Midbrain (tissue), 1 donor: ENCODE measurements around the gene NPHS2.

Experiments used
- DNase-seq: peaks from one replicate; lab custom pipeline; 2025; lab: John Stamatoyannopoulos, UW

NPHS2 gene

DNA sequence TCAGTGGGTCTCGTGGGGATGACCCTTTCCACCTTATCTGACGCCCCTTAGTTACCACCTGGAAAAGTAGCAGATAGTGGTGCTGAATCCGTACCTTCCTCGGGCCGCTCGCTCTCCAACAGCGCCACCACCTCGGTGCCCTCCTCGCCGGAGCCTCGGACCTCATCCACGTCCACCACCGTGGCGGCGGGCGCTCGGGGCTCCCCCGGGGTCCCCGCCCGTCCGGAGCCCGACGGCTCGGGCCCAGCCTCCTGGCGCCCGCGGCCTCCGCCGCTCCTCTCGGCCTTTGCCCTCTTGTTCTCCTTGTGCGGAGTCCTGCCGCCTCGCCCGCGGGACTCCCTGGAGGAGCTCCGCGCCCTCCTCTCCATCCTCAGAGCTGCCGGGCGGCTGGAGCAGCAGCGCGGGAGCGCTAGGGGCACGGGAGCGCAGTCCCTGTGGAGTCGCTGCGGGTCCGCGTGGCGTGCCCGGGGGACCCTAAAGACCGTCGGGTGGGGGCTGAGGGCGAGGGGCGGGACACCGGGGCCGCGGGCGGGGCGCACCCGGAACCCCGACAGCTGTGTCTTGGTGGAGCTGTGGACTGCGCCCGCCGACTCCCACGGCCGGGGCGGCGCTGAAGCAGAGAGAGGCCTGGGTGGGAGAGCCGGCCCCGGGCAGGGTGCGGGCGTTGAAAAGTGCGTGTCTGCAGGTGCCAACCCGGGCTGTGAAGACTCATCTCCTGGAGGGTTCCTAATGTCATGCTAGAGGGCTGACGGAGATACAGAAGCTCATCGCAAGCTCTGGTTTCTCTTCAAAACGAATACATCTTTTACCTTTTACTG, at the start of gene NPHS2:
Gene NPHS2 (minus strand): TSS at position 452 of the 818 bp plus-strand sequence. CDS start 84 bp downstream, at position 368.
- no peak for DNase-seq

- no peak for DNase-seq
Observed at GRCh38 chr1:179612361-179612760, 36.6 kb upstream of the NPHS2 start.

GRCh38 chr1:179601093-179601492, 25.3 kb upstream of the NPHS2 start:
- no peak for DNase-seq

DNA sequence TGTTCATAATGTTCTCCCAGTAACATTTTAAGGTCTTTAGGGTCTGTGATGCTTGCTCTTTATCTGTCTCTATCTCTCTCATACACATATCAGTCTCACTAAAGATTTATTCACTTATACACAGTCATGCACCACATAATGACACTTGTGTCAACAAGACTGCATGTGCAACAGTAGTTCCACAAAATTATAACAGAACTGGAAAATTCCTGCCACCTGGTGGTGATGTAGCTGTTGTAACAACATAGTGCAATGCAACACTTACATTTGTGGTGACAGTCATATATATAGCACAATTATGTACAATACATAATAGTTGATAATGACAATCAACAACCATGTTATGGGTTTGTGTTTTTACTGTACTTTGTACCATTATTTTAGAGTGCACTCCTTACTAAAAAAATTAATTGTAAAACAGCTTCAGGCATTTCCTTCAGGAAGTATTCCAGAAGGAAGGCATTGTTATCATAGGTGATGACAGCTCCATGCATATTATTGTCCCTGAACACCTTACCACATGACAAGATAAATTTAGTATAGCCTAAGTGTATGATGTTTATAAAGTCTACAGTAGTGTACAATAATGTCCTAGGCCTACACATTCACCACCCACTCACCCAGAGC, 24.0 kb upstream of the NPHS2 start:
- DNase-seq: no peak

DNA sequence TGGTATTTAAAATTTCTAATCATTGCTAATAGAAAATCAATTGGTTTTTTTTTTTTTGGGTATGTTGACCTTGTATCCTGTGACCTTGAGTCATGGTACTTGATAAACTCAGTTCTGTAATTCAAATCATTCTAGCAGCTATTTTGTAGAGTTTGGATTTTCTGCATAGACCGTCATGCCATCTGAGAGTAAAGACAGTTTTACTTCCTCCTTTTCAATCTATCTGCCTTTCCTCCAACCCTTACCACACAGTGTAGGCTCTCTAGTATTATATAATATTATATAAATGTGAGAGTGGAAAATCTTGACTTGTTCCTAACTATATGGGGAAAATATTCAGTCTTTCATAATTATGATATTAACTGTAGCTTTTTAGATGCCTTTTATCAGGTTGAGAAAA, 22.9 kb upstream of the NPHS2 start:
- DNase-seq: no peak

- DNase-seq: no peak
Observed at GRCh38 chr1:179591592-179592580, 16.1 kb upstream of the NPHS2 start, which contains the start of gene TDRD5. Gene TDRD5 (plus strand): TSS chr1:179591832. CDS start chr1:179592616, 784 bp downstream.

GRCh38 chr1:179591253-179591591, 15.5 kb upstream of the NPHS2 start:
- DNase-seq: no peak

GRCh38 chr1:179590671-179591070, 14.9 kb upstream of the NPHS2 start:
- no peak for DNase-seq

DNA sequence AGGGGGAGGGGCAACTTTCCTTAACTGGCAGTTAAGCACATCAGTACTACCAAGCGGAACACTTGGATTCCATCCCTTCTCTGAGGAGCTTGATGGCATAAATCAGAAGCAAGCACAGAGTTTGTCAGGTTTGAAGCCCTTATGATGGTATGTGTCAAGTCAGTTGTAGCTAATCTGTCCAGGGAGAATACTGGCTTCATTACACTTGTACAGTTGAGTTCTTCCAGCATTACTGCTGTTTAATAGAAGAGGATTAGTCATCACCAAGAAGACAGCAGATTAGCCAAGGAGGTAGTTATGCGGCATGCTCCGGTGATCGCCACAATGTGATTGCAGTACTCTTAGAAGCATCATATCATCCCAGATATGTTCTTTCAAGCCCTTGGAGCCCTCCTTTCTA, 13.8 kb upstream of the NPHS2 start:
- no peak for DNase-seq

DNA sequence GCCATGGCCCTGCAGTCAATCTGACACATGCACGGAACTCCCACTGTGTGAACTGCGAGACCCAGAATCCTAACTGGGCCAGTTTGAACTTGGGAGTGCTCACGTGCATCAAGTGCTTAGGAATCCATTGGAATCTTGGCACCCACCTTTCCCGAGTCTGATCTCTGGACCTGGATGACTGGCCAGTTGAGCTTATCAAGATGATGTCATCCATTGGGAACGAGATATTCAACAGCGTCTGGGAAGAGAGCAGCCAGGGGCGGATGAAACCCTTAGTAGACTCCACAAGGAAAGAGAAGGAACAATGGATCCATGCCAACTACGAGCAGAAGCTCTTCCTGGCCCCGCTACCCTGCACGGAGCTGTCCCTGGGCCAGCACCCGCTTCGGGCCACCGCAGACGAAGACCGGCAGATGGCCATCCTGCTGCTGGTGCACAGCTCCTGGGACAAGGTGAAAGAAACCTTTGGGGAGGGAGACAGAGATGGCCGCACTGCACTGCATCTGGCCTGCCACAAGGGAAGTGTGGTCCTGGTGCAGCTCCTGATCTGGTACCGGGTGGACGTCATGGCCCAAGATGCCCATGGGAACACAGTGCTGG, 12.8 kb upstream of the NPHS2 start:
- no peak for DNase-seq

- no peak for DNase-seq
Observed at GRCh38 chr1:179587336-179587735, 11.6 kb upstream of the NPHS2 start.

- peak; percentile 55 for DNase-seq
Observed at GRCh38 chr1:179586107-179586823, 10.5 kb upstream of the NPHS2 start.

GRCh38 chr1:179583771-179584320, 8.1 kb upstream of the NPHS2 start:
- no peak for DNase-seq

- DNase-seq: no peak
Observed at GRCh38 chr1:179576509-179576908, 761 bp upstream of the NPHS2 start.

DNA sequence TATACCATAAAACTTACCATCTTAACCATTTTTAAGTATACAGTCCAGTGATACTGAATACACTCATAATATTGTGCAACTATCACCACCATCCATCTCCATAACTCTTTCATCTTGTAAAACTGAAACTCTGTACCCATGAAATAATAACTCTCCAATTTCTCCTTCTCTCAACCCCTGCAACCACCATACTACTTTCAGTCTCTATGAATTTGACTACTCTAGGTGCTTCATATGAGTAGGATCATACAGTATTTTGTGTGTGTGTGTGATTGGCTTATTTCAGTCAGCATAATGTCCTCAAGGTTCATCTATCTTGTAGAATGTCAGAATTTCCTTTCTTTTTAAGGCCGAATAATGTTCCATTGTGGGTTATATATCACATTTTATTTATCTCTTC, 17.7 kb downstream of the NPHS2 start:
- DNase-seq: no peak

GRCh38 chr1:179554427-179554826, 21.3 kb downstream of the NPHS2 start:
- no peak for DNase-seq

DNA sequence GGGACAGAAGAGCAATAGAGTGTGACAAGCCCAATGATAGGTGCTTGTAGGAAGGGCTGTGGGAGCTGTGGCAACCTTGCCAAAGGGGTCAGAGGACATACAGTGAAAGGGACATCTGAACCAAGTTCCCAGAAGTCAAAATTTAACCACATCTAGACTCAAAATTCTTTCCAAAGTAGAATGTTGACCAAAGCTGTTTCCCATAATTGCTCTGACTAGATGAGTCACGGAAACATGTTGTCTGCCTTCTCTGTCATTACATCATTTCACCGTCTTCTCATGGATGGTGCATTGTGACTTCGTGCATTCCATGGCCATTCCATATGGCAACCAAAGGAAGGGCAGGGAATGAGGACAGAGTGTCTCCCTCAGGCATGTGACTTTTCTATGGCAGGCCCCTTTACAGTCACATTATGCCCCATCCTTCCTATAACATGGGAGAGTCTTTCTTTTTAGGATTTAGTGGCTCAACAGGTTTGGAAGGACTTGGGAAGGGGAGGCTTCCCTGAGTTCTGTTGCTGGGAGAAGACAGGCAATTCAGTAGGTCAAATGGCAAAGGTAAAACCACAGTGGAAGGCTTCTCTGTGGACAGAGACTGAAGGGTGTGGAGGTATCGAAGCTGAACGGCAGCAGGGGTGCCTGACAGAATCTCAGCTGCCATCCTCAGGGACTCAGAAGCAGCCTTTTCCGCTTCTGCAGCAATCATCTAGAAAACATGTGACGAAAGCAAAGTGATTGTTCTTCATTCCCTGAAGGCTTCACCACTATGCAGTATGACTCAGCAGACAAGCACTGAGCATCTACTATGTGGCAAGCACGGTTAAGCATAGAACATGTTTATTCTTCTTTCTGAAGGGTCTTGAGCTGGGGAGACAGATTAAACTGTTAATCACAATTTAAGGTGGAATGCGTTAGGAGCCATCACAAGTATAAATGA, 24.7 kb downstream of the NPHS2 start:
- DNase-seq: no peak

DNA sequence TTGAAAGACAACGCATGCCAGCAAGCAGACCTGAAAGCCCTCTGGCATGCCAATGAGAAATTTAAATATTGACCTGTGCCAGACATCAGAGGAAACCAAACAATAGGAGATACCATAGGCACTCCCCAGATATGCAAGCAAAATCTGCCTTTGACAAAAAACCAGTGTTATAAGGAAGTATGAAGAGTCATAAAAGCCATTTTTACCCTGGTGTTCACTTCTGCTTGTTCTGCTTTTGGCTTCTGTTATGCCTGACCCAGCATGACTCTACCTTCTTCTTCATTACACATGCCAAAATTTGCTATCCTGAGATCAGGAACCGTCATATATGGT, 26.4 kb downstream of the NPHS2 start:
- DNase-seq: no peak

DNA sequence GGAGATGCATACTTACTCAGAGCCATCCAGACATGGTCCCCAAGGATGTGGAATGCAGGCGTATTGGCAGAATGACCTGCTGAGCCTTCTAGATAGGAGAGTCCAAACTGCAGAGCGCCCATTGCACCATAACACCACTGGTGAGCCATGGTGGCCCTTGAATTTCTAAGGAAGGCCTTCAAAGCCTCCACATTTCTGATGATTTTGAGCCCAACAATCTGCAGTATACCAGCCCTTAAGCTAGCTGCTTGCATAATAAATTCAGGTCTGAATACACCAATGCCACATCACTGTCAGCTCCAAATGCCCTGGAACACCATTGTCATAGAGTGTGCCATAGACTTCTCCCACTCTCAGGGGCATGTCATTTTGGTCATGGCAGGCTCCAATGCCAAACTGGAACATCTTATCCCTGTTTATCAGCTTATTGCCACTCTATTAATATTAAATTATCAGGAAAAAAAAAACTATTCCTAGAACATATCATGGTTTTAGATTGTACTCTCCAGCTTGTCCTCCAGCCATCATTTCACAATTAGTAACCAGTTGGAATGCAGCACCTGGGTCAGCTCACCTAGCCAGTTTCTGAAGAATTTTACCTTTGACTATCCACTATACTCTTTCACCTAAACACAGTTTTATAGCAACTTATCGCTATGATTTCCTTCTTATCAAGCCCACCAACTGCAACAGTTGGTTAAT, 26.9 kb downstream of the NPHS2 start:
- no peak for DNase-seq
